ENCODE data around the gene KRTAP5-6. TPM values are rescaled to one million over a fixed set of nuclear protein-coding genes. Genes with fewer than 3 reads are reported as not detected.

KRTAP5-6 gene
- total RNA-seq, 1 experiment from 2014 or later: not detected

DNA sequence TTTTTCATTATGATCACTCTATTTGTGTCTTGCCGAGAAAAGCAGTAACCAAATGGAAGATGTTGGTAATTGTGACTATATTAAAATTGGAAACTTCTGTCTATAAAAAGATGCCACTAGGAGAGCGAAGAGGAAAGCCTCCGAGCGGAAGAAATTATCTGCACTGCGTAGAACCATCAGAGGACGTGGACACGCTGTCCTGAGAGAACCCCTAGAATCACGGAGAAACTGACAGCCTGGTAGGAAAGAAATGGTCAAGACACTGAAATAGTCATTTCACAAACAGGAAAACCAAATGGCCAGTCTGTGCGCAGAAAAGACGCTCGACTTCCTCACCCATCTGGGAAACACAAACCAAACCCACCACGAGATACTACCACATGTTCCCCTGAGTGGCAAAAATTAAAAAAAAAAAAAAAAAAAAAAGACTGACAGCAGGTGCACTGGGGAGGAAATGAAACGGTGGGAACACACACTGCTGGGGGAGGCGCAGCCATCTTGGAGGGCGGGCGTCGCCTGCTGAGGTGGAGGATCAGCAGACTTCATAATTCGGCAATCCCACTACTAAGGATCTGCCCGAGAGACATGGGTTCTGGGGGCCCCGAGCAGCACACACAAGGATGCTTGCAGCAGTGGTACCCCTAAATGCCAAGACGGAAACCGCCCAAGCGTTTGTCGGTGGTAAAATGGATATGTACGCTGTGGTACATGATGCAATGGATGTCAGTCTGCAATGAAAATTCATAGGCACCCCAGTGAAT, 32.1 kb downstream of the KRTAP5-6 start (continued):
- TF ChIP-seq, protein P1, sequence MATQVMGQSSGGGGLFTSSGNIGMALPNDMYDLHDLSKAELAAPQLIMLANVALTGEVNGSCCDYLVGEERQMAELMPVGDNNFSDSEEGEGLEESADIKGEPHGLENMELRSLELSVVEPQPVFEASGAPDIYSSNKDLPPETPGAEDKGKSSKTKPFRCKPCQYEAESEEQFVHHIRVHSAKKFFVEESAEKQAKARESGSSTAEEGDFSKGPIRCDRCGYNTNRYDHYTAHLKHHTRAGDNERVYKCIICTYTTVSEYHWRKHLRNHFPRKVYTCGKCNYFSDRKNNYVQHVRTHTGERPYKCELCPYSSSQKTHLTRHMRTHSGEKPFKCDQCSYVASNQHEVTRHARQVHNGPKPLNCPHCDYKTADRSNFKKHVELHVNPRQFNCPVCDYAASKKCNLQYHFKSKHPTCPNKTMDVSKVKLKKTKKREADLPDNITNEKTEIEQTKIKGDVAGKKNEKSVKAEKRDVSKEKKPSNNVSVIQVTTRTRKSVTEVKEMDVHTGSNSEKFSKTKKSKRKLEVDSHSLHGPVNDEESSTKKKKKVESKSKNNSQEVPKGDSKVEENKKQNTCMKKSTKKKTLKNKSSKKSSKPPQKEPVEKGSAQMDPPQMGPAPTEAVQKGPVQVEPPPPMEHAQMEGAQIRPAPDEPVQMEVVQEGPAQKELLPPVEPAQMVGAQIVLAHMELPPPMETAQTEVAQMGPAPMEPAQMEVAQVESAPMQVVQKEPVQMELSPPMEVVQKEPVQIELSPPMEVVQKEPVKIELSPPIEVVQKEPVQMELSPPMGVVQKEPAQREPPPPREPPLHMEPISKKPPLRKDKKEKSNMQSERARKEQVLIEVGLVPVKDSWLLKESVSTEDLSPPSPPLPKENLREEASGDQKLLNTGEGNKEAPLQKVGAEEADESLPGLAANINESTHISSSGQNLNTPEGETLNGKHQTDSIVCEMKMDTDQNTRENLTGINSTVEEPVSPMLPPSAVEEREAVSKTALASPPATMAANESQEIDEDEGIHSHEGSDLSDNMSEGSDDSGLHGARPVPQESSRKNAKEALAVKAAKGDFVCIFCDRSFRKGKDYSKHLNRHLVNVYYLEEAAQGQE (IDR thresholded peaks at IDR 0.05; ENCODE audit: low read depth): no peak
- no peak for TF ChIP-seq EZH2 (IDR thresholded peaks at IDR 0.05)
- no peak for TF ChIP-seq SP1 (IDR thresholded peaks at IDR 0.05; ENCODE audit: low read depth)
- TF ChIP-seq CEBPB (IDR thresholded peaks at IDR 0.05; ENCODE audit: low read depth): no peak
- no peak for TF ChIP-seq JUND (IDR thresholded peaks at IDR 0.05)
- TF ChIP-seq, protein P2, sequence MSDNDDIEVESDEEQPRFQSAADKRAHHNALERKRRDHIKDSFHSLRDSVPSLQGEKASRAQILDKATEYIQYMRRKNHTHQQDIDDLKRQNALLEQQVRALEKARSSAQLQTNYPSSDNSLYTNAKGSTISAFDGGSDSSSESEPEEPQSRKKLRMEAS (IDR thresholded peaks at IDR 0.05): no peak

DNA sequence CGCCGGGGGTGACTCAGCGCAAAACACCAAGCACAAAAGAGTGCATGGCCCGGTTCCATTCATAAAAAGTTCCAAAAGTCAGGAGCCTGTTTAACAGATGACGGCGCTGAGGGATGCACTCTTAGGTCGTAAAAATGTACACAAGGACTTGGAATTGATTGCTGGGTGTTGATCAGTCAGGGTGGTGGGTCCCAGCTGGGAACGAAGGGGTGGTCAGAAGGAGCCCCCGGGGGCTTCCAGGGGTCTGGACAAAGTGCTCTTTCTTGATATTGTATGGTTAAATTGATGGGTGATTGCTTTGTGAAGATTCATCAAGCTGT, 32.7 kb downstream of the KRTAP5-6 start:
- BruUV-seq (replicated peaks): no TSS peak
- RAD21 ChIA-PET (ENCODE audit: low non-redundant PET in 1 of 2, low total read pairs in 2 of 2, uncharacterized antibody in 2 of 2, unreplicated experiment in 2 of 2): no interaction called here
- ATAC-seq: no peak
- TF ChIP-seq JUND (IDR thresholded peaks at IDR 0.05) (no peak), SIN3A (IDR thresholded peaks at IDR 0.05; ENCODE audit: low read depth) (no peak), POLR2A (IDR thresholded peaks at IDR 0.05; ENCODE audit: borderline replicate concordance, extremely low read depth, insufficient read depth, insufficient read length) (no peak), CEBPB (IDR thresholded peaks at IDR 0.05; ENCODE audit: low read depth) (no peak), SP1 (IDR thresholded peaks at IDR 0.05; ENCODE audit: low read depth) (no peak), POLR2AphosphoS5 (IDR thresholded peaks at IDR 0.05; ENCODE audit: low read depth, low read length) (no peak), YY1 (IDR thresholded peaks at IDR 0.05; ENCODE audit: extremely low read depth, insufficient replicate concordance, low read depth, low read length) (no peak), EGR1 (IDR thresholded peaks at IDR 0.05; ENCODE audit: low read depth) (no peak), SRF (IDR thresholded peaks at IDR 0.05; ENCODE audit: low read depth) (no peak), EZH2 (IDR thresholded peaks at IDR 0.05) (no peak), ZNF274 (IDR thresholded peaks at IDR 0.05; ENCODE audit: low read depth, low read length) (no peak)
- TF ChIP-seq, protein P3, sequence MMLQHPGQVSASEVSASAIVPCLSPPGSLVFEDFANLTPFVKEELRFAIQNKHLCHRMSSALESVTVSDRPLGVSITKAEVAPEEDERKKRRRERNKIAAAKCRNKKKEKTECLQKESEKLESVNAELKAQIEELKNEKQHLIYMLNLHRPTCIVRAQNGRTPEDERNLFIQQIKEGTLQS (IDR thresholded peaks at IDR 0.05): no peak
- TF ChIP-seq, protein P4, sequence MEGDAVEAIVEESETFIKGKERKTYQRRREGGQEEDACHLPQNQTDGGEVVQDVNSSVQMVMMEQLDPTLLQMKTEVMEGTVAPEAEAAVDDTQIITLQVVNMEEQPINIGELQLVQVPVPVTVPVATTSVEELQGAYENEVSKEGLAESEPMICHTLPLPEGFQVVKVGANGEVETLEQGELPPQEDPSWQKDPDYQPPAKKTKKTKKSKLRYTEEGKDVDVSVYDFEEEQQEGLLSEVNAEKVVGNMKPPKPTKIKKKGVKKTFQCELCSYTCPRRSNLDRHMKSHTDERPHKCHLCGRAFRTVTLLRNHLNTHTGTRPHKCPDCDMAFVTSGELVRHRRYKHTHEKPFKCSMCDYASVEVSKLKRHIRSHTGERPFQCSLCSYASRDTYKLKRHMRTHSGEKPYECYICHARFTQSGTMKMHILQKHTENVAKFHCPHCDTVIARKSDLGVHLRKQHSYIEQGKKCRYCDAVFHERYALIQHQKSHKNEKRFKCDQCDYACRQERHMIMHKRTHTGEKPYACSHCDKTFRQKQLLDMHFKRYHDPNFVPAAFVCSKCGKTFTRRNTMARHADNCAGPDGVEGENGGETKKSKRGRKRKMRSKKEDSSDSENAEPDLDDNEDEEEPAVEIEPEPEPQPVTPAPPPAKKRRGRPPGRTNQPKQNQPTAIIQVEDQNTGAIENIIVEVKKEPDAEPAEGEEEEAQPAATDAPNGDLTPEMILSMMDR (IDR thresholded peaks at IDR 0.05 in 2 of 3, conservative IDR thresholded peaks at IDR 0.05 in 1 of 3; ENCODE audit: borderline replicate concordance in 1 of 3, insufficient read depth in 1 of 3, low read depth in 2 of 3, low read length in 2 of 3): no peak
- TF ChIP-seq, protein P2 (IDR thresholded peaks at IDR 0.05): no peak

More for the DNA sequence above, 32.7 kb downstream of the KRTAP5-6 start:
- no peaks in the 10 kb centered on the region for H3K4me1 ChIP-seq (ENCODE audit: control insufficient read depth in 1 of 2, insufficient read depth in 2 of 2, low read length in 2 of 2)
- intact Hi-C loops (cut with micrococcal nuclease): no loop called here
- H3K9me2 ChIP-seq (ENCODE audit: insufficient read depth): no peaks in the 10 kb centered on the region
- H3K27ac ChIP-seq (ENCODE audit: low read depth, low read length): no peak overlapping the region
- no peak for DNase-seq (ENCODE audit: low read depth, low spot score)
- H3K9me3 ChIP-seq (ENCODE audit: control insufficient read depth in 1 of 2, insufficient read depth in 1 of 2, low read depth in 1 of 2, low read length in 2 of 2): no peaks in the 10 kb centered on the region
- H3K27me3 ChIP-seq (ENCODE audit: insufficient read depth, low read length): peaks cover 37% of the 10 kb centered on the region; the same call in 1 of the 2 replicates
- H4K20me1 ChIP-seq (ENCODE audit: insufficient read depth): no peaks in the 10 kb centered on the region
- H3K79me2 ChIP-seq (ENCODE audit: insufficient read depth, low read length): no peaks in the 10 kb centered on the region
- H3K4me2 ChIP-seq (ENCODE audit: low read length): no peak overlapping the region
- H2AFZ ChIP-seq (ENCODE audit: low read depth, low read length, poor library complexity, severe bottlenecking): no peak overlapping the region
- ChIA-PET CTCF (no interaction called here), POLR2A (no interaction called here)
- H3K9ac ChIP-seq (ENCODE audit: low read length): no peak overlapping the region
- no peaks in the 10 kb centered on the region for H3K36me3 ChIP-seq (ENCODE audit: control insufficient read depth in 1 of 2, insufficient read depth in 2 of 2, low read length in 2 of 2)
- H3K4me3 ChIP-seq (replicated peaks in 1 of 2; ENCODE audit: low read depth in 1 of 2, low read length in 2 of 2): no peak overlapping the region
